Measurements from ENCODE around the gene USP6NL. TPM values are rescaled to one million over a fixed set of nuclear protein-coding genes. Genes with fewer than 3 reads are reported as not detected.

The USP6NL gene
- total RNA-seq, 1 donor from 2014 or later: 29.6 TPM

GRCh38 chr10:11407939-11408338, 203.5 kb downstream of the USP6NL start:
- no peak for TF ChIP-seq CTCF (conservative IDR thresholded peaks at IDR 0.05)
- Mint-ChIP-seq H3K27ac (no peak overlapping the region), H3K27me3 (peaks cover 11% of the 10 kb centered on the region), H3K36me3 (no peaks in the 10 kb centered on the region), H3K9me3 (no peaks in the 10 kb centered on the region), H3K4me3 (no peak overlapping the region), H3K4me1 (ENCODE audit: unreplicated experiment) (peaks cover 4% of the 10 kb centered on the region)
- DNase-seq (ENCODE audit: extremely low spot score, unreplicated experiment): no peak

- Mint-ChIP-seq H3K4me3 (no peak overlapping the region), H3K36me3 (no peaks in the 10 kb centered on the region), H3K27me3 (peaks cover 11% of the 10 kb centered on the region), H3K9me3 (no peaks in the 10 kb centered on the region), H3K4me1 (ENCODE audit: unreplicated experiment) (peaks cover 4% of the 10 kb centered on the region), H3K27ac (no peak overlapping the region)
- TF ChIP-seq CTCF (conservative IDR thresholded peaks at IDR 0.05): no peak
- DNase-seq (ENCODE audit: extremely low spot score, unreplicated experiment): no peak
Measured at GRCh38 chr10:11406746-11407145, 204.7 kb downstream of the USP6NL start.

- no peaks in the 10 kb centered on the region for H3K36me3 Mint-ChIP-seq
- no peak for TF ChIP-seq CTCF (conservative IDR thresholded peaks at IDR 0.05)
- peaks cover 8% of the 10 kb centered on the region for H3K27me3 Mint-ChIP-seq
- H3K9me3 Mint-ChIP-seq: no peaks in the 10 kb centered on the region
- DNase-seq (ENCODE audit: extremely low spot score, unreplicated experiment): no peak
- H3K4me1 Mint-ChIP-seq (ENCODE audit: unreplicated experiment): peaks cover 4% of the 10 kb centered on the region
- no peak overlapping the region for H3K27ac Mint-ChIP-seq
- H3K4me3 Mint-ChIP-seq: no peak overlapping the region
Measured at GRCh38 chr10:11404901-11405300, 206.5 kb downstream of the USP6NL start.

Other genes with a start within 250 kb of the USP6NL start
- 4.0 and 6.1 TPM in 2 replicates for gene ECHDC3, start 130.7 kb upstream of the USP6NL start, total RNA-seq (ENCODE audit: low replicate concordance)
- 6.7 and 12.6 TPM in 2 replicates for gene PROSER2, start 211.7 kb upstream of the USP6NL start, total RNA-seq (ENCODE audit: low replicate concordance)

Measured in type B pancreatic cell (in vitro differentiated cells).